GM12874 (cell line): ENCODE data around the gene MUC20.

Experiments used
- TF ChIP-seq, protein P1 (sequence below): IDR thresholded peaks from 2 replicates; pipeline ENCODE4 v1.5.1; 2011; ENCODE audit warnings: low read depth, mild to moderate bottlenecking, control low read depth, low read length, moderate library complexity; ENCODE audit not compliant: insufficient read depth

The MUC20 gene

DNA sequence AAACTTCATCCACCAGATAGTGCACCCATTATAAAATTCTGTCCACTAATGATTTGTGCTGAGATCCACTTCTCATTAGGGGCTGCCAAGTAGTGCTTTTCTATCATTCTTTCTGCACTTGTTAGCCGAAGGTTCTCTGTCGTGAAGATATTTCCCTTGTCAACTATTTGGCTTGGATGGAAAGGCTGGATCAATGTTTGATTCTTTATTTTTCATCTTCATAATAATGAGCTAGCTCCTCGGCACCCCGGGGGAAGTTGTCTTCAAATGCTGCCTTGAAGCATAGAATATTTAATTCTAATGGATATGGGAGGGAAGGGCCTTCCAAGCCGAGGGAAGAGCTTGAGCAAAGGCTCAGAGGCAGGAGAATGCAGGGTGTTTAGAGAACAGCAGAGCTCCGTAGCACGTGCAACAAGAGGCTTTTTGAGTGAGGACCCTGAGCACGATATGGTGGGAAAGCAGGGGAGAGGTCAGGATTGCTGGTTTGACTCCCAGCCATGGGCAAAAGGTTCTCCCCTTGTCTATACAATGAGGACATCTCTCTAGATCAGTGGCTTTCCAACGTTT lies 16.3 kb upstream of the MUC20 start:
- TF ChIP-seq, protein P1, sequence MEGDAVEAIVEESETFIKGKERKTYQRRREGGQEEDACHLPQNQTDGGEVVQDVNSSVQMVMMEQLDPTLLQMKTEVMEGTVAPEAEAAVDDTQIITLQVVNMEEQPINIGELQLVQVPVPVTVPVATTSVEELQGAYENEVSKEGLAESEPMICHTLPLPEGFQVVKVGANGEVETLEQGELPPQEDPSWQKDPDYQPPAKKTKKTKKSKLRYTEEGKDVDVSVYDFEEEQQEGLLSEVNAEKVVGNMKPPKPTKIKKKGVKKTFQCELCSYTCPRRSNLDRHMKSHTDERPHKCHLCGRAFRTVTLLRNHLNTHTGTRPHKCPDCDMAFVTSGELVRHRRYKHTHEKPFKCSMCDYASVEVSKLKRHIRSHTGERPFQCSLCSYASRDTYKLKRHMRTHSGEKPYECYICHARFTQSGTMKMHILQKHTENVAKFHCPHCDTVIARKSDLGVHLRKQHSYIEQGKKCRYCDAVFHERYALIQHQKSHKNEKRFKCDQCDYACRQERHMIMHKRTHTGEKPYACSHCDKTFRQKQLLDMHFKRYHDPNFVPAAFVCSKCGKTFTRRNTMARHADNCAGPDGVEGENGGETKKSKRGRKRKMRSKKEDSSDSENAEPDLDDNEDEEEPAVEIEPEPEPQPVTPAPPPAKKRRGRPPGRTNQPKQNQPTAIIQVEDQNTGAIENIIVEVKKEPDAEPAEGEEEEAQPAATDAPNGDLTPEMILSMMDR: no peak

DNA sequence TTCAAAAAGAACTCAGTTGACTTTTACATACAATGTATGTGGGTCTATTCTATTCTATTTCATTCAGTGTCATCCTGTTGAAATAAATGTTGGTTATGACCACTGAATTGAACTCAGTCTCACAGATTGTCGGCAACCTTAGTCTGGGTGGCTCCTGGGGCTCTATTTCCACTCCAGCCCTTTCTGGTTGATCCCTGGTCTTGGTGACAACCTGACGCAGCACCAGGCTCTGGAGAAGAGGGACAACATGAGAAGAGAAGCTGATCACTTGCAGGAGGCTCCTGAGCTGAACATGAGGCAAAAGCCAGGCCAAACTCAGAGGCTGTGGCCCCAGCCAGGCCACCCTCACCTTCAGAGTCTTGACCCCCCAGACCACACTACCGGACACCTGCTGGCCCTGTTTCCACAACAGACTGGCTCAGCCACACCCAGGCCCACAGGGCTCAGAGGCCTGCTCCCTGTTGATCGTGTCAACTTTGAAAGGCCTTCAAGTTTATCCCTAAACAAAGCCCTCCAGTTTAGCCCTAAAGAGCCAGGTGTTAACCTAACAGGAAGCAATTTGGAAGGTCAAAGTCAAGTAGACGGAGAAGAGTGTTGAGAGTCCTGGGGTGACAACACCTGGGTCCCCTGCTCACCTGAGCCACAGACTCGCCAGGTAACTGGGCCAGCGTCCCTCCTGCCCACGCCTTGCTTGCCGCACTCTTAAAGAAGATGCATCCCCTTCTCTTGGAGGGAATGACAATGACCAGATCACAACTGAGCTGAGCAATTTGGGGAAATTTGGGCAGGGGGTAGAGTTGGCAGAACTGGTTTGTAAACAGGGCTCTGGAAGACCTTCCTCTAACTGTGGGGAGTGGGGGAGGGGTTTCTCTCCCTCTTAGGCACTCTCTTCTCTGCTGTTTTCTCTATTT lies 15.4 kb upstream of the MUC20 start:
- TF ChIP-seq, protein P1: no peak

DNA sequence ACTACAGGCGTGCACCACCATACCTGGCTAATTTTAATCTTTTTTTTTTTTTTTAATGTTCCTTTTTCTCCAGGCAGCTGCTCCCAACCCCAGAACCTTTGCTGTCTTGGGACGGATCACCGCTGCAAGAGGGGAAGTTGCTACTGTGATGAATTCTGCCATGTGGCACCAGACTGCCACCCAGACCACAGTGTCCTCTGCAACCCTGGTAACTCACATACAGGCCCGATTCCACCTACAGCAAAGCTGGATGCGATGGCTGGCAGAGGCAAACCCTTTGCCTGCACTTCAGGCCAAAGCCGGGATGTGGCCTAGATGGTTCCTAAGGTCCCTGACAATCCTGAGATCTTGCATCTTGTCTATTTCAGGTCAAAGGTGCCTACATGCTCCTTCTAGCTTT lies 12.7 kb upstream of the MUC20 start:
- TF ChIP-seq, protein P1: no peak

DNA sequence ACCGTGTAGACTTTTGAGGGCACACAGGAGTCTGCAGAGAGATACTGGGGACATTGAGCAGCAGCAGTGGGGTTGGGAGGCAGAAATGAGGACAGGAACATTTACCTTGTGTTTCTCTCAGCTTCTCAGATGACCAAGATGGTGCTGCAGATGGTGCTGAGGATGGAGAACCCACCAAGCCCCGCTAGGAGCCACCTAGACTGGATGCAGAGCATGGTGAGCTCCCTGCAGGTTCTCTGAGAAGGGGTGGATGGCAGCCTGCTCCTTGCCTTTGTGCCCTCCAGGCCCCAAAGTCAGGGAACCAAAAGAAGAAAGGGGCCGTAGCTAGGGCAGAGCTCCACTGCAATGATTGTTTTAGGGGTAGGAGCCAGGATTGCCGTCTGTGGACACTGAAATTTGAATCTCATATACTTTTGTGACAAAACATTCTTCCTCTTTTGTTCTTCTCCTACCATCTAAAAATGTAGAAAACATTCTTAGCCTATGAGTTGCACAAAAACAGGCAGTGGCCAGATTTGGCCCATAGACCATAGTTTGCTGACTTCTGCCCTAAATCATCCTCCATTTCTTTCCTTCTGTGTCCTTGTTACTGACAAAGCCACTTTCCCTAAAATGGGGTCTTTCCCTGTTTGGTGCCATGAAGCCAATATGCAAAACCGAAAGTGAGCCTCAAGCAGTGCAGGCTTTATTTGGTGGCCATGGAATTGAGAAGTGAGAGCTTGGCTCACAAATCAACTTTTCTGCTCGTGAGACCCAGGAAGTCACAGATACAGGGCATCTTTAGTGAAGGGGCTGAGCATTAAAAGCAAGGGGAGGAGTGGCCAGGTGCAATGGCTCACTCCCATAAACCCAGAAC lies 11.9 kb upstream of the MUC20 start:
- TF ChIP-seq, protein P1: no peak

DNA sequence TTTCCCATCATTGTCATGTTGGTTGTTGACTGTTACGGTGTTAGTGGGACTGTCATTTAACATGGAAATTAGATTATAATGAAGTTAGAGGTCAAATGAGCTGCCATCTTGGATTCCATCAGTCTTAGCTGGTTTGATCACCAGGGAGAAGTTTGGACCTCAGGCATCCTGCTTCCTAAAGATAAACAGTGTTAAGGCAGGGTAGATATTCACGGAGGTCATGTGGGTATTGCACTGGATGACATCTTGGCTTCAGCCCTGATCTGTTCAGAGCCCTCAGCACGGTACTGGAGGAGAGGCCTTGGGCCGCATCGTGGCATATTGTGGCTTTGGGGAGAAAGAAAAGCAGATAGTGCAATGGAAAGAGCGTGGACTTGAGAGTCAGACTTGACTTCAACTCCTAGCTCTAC lies 11.1 kb upstream of the MUC20 start:
- TF ChIP-seq, protein P1: no peak

DNA sequence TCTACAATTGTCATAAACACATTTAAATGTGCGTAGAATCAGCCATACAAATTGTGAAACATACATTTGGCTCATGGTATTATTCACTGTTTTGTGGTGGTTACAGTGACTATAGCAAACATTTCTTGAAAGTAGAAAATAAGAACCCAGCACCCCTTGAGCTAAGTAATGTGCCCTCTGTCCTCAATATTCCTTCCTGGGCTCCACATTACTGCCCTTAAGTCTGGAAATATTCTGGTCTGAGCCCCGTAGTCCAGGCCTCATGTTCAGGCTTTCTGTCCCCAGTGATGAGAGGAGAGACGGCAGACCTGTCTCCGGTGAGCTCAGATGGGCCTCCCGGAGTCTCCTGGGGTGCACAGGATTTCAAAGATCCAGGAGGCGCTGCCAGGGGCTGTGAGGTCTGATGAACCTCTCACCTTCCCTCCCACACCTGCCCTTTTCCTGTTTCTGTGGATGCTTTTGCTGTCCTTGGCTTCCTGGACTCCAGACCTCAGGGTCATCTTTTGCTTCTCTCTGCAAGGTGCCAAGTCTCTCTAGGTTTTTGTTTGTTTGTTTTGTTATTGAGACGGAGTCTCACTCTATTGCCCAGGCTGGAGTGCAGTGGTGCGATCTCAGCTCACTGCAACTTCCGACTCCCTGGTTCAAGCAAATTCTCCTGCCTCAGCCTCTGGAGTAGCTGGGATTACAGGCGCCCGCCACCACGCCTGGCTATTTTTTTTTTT lies 8.8 kb upstream of the MUC20 start:
- TF ChIP-seq, protein P1: no peak
